ENCODE results near the gene SRPX. TPM values are rescaled to one million over a fixed set of nuclear protein-coding genes. Genes with fewer than 3 reads are reported as not detected.

SRPX gene
- 16.2 and 33.6 TPM in 2 replicates for polyA plus RNA-seq

GRCh38 chrX:38220415-38221390, at the start of gene SRPX:
TSS of gene SRPX (minus strand) at chrX:38220871. CDS start at chrX:38220792, 79 bp downstream.

Other genes with a start within 250 kb of the SRPX start
- gene SYTL5, start 214.3 kb downstream of the SRPX start, polyA plus RNA-seq: 0.12 TPM in 1 of 2 replicates, not detected in the other
- 7.2 and 9.5 TPM in 2 replicates for gene RPGR, start 106.6 kb upstream of the SRPX start, polyA plus RNA-seq
- 0.15 TPM in 1 of 2 replicates, not detected in the other for gene OTC, start 131.7 kb upstream of the SRPX start, polyA plus RNA-seq

Measured in Purkinje cell (primary cell).